HepG2 (cell line): ENCODE data around the gene ZNF444. TPM values are rescaled to one million over a fixed set of nuclear protein-coding genes. Genes with fewer than 3 reads are reported as not detected.
A peak's percentile ranks its signal among the peaks of the same experiment; 100 is the strongest.

ENCODE experiments used
- ATAD3A ChIP-seq: sonication (generic); formaldehyde crosslinking; IDR thresholded peaks from 2 replicates; pipeline ENCODE4 v1.4.0; 2020; ENCODE audit warnings: missing genetic modification reagents
- DR1 ChIP-seq: sonication (generic); formaldehyde crosslinking; IDR thresholded peaks from 2 replicates; pipeline ENCODE4 v1.8.0; 2021; ENCODE audit warnings: mild to moderate bottlenecking, missing genetic modification reagents, inconsistent platforms
- FIP1L1 ChIP-seq: fragments of 200-400 bp; formaldehyde crosslinking; IDR thresholded peaks from 2 replicates; pipeline ENCODE4 v1.6.1; 2018; ENCODE audit warnings: low read depth, mild to moderate bottlenecking, low read length, moderate library complexity, borderline replicate concordance; ENCODE audit not compliant: insufficient read depth
- GABPB1 ChIP-seq: IDR thresholded peaks from 2 replicates; pipeline ENCODE4 v1.6.1; 2016; ENCODE audit warnings: mild to moderate bottlenecking, missing genetic modification reagents, moderate library complexity, missing compliant biosample characterization
- HOXD1 ChIP-seq: sonication (generic); formaldehyde crosslinking; IDR thresholded peaks from 2 replicates; pipeline ENCODE4 v1.5.0; 2020; ENCODE audit warnings: missing genetic modification reagents
- KDM6A ChIP-seq: IDR thresholded peaks from 2 replicates; pipeline ENCODE4 v1.6.1; 2016; ENCODE audit warnings: low read depth
- NBN ChIP-seq: fragments of 450-650 bp; conservative IDR thresholded peaks from 2 replicates; pipeline ENCODE4 v1.6.1; 2017
- NFYC ChIP-seq: IDR thresholded peaks from 2 replicates; pipeline ENCODE4 v1.6.1; 2016; ENCODE audit warnings: missing genetic modification reagents, missing compliant biosample characterization
- RBFOX2 ChIP-seq: fragments of 200-400 bp; formaldehyde crosslinking; IDR thresholded peaks from 2 replicates; pipeline ENCODE4 v1.6.1; 2017; ENCODE audit warnings: low read depth, mild to moderate bottlenecking, low read length
- TCF7 ChIP-seq: sonication (generic); IDR thresholded peaks from 2 replicates; pipeline ENCODE4 v1.6.1; 2016; ENCODE audit warnings: antibody characterized with exemption, low read depth
- TEAD2 ChIP-seq: sonication (generic); formaldehyde crosslinking; IDR thresholded peaks from 2 replicates; pipeline ENCODE4 v1.9.0; 2021; ENCODE audit warnings: missing genetic modification reagents
- ZBED4 ChIP-seq: sonication (generic); formaldehyde crosslinking; IDR thresholded peaks from 2 replicates; pipeline ENCODE4 v1.4.0; 2020; ENCODE audit warnings: missing genetic modification reagents, borderline replicate concordance
- ZBTB21 ChIP-seq: sonication (generic); formaldehyde crosslinking; IDR thresholded peaks from 2 replicates; pipeline ENCODE4 v1.4.0; 2020; ENCODE audit warnings: missing genetic modification reagents
- ZFP90 ChIP-seq: sonication (generic); formaldehyde crosslinking; IDR thresholded peaks from 2 replicates; pipeline ENCODE4 v1.8.0; 2022; ENCODE audit warnings: missing genetic modification reagents, mild to moderate bottlenecking, inconsistent platforms, borderline replicate concordance
- ZNF737 ChIP-seq: sonication (generic); formaldehyde crosslinking; IDR thresholded peaks from 2 replicates; pipeline ENCODE4 v1.5.0; 2020; ENCODE audit warnings: missing genetic modification reagents, mild to moderate bottlenecking, borderline replicate concordance
- ZNF850 ChIP-seq: sonication (generic); formaldehyde crosslinking; conservative IDR thresholded peaks from 2 replicates; pipeline ENCODE4 v1.9.0; 2021; ENCODE audit warnings: mild to moderate bottlenecking, missing genetic modification reagents
- polyA plus RNA-seq, 8 experiments: library from polyadenylated mRNA; depleted of rRNA in 3 of 8; stranded (reverse) in 7 of 8; unstranded in 1 of 8; fragments of >200 nt; fragmentation: Illumina TruSeq in 4 of 8; extraction: Trizol in 4 of 8; gene quantifications; 2 replicates each; pipeline versions ENCODE4 v1.2.1 to v1.2.3, GENCODE V29; 2011 to 2016; ENCODE audit warnings: low read depth in 4 of 8, missing spikeins in 1 of 8, mixed read lengths in 1 of 8; ENCODE audit not compliant: insufficient read depth in 1 of 8
- total RNA-seq, 5 experiments: library from RNA; depleted of rRNA; stranded (reverse); fragments of >200 nt; fragmentation: Illumina TruSeq; extraction: Trizol; gene quantifications; 2 replicates each; pipeline ENCODE4 v1.2.3, GENCODE V29; 2016; ENCODE audit warnings: low read depth in 1 of 5
- TF ChIP-seq, protein P1 (sequence below): sonication (generic); formaldehyde crosslinking; conservative IDR thresholded peaks from 2 replicates; pipeline ENCODE4 v1.8.0; 2022; ENCODE audit warnings: mild to moderate bottlenecking, moderate library complexity, missing genetic modification reagents
- TF ChIP-seq, protein P2 (sequence below): sonication (generic); formaldehyde crosslinking; IDR thresholded peaks from 2 replicates; pipeline ENCODE4 v1.9.0; 2021; ENCODE audit warnings: mild to moderate bottlenecking, missing genetic modification reagents

The ZNF444 gene
- total and polyA plus RNA-seq, 2 of the 13 experiments (the other 11 are each of a cell fraction or from before 2014, with no cell fraction given), result 27.4 to 30.3 TPM

- TF ChIP-seq ZBED4 (CRISPR knock-in tag) (no peak), GABPB1 (peak; percentile 90), ZNF850 (no peak), ATAD3A (no peak), RBFOX2 (peak; percentile 58), KDM6A (CRISPR knock-in tag) (no peak), TEAD2 (no peak), NFYC (peak; percentile 87), TCF7 (no peak), ZBTB21 (CRISPR knock-in tag) (no peak), FIP1L1 (no peak), ZFP90 (CRISPR knock-in tag) (peak; percentile 45; the same call in 1 of the 2 replicates), DR1 (CRISPR knock-in tag) (0 out of 2 replicates have a peak, but pooled peaks have one; percentile 28), NBN (no peak), HOXD1 (no peak), ZNF737 (CRISPR knock-in tag) (no peak)
- TF ChIP-seq, protein P1, sequence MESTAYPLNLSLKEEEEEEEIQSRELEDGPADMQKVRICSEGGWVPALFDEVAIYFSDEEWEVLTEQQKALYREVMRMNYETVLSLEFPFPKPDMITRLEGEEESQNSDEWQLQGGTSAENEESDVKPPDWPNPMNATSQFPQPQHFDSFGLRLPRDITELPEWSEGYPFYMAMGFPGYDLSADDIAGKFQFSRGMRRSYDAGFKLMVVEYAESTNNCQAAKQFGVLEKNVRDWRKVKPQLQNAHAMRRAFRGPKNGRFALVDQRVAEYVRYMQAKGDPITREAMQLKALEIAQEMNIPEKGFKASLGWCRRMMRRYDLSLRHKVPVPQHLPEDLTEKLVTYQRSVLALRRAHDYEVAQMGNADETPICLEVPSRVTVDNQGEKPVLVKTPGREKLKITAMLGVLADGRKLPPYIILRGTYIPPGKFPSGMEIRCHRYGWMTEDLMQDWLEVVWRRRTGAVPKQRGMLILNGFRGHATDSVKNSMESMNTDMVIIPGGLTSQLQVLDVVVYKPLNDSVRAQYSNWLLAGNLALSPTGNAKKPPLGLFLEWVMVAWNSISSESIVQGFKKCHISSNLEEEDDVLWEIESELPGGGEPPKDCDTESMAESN (CRISPR knock-in tag), result no peak; the same call in 1 of the 2 replicates
- TF ChIP-seq, protein P2, sequence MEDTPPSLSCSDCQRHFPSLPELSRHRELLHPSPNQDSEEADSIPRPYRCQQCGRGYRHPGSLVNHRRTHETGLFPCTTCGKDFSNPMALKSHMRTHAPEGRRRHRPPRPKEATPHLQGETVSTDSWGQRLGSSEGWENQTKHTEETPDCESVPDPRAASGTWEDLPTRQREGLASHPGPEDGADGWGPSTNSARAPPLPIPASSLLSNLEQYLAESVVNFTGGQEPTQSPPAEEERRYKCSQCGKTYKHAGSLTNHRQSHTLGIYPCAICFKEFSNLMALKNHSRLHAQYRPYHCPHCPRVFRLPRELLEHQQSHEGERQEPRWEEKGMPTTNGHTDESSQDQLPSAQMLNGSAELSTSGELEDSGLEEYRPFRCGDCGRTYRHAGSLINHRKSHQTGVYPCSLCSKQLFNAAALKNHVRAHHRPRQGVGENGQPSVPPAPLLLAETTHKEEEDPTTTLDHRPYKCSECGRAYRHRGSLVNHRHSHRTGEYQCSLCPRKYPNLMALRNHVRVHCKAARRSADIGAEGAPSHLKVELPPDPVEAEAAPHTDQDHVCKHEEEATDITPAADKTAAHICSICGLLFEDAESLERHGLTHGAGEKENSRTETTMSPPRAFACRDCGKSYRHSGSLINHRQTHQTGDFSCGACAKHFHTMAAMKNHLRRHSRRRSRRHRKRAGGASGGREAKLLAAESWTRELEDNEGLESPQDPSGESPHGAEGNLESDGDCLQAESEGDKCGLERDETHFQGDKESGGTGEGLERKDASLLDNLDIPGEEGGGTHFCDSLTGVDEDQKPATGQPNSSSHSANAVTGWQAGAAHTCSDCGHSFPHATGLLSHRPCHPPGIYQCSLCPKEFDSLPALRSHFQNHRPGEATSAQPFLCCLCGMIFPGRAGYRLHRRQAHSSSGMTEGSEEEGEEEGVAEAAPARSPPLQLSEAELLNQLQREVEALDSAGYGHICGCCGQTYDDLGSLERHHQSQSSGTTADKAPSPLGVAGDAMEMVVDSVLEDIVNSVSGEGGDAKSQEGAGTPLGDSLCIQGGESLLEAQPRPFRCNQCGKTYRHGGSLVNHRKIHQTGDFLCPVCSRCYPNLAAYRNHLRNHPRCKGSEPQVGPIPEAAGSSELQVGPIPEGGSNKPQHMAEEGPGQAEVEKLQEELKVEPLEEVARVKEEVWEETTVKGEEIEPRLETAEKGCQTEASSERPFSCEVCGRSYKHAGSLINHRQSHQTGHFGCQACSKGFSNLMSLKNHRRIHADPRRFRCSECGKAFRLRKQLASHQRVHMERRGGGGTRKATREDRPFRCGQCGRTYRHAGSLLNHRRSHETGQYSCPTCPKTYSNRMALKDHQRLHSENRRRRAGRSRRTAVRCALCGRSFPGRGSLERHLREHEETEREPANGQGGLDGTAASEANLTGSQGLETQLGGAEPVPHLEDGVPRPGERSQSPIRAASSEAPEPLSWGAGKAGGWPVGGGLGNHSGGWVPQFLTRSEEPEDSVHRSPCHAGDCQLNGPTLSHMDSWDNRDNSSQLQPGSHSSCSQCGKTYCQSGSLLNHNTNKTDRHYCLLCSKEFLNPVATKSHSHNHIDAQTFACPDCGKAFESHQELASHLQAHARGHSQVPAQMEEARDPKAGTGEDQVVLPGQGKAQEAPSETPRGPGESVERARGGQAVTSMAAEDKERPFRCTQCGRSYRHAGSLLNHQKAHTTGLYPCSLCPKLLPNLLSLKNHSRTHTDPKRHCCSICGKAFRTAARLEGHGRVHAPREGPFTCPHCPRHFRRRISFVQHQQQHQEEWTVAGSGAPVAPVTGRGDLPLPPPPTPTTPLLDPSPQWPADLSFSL (CRISPR knock-in tag), result no peak
Observed at GRCh38 chr19:56140583-56141416, at the start of gene ZNF444 (continued).
